Measurements from ENCODE around the gene CSNK1G1.

GRCh38 chr15:64289550-64289949 is 66.4 kb downstream of the CSNK1G1 start:
- TF ChIP-seq CTCF (IDR thresholded peaks at IDR 0.05) (no peak), POLR2A (IDR thresholded peaks at IDR 0.05) (no peak)

All from uterus (tissue), 2 donors.